ENCODE results near the gene EZR.

DNA sequence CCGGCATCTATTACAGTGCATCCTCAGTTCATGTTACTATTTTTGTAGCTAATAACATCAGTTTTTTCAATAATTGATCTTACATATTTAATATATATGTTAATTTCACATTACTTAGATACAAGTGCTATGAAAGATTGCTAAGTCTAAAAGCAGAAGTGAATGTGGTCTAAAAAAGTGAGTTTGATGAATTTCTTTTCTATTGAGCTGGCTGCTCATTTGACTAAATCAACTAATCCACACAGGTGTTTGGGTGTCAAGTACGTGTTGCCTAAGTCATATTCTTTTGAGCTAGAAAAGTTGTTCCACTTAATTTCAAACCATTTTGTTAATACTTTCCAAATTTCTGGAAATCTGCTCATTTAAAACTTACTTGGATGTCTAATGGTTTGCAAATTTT is 46.6 kb upstream of the EZR start:
- TF ChIP-seq, protein P1, sequence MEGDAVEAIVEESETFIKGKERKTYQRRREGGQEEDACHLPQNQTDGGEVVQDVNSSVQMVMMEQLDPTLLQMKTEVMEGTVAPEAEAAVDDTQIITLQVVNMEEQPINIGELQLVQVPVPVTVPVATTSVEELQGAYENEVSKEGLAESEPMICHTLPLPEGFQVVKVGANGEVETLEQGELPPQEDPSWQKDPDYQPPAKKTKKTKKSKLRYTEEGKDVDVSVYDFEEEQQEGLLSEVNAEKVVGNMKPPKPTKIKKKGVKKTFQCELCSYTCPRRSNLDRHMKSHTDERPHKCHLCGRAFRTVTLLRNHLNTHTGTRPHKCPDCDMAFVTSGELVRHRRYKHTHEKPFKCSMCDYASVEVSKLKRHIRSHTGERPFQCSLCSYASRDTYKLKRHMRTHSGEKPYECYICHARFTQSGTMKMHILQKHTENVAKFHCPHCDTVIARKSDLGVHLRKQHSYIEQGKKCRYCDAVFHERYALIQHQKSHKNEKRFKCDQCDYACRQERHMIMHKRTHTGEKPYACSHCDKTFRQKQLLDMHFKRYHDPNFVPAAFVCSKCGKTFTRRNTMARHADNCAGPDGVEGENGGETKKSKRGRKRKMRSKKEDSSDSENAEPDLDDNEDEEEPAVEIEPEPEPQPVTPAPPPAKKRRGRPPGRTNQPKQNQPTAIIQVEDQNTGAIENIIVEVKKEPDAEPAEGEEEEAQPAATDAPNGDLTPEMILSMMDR (IDR thresholded peaks at IDR 0.05; ENCODE audit: borderline replicate concordance, extremely low read depth, low read length, poor library complexity, severe bottlenecking), result no peak
- no peak for TF ChIP-seq EZH2 (IDR thresholded peaks at IDR 0.05; ENCODE audit: borderline replicate concordance, low read depth, low read length, severe bottlenecking)
